Measurements from ENCODE around the gene TFF1. TPM values are rescaled to one million over a fixed set of nuclear protein-coding genes. Genes with fewer than 3 reads are reported as not detected.
A peak's percentile ranks its signal among the peaks of the same experiment; 100 is the strongest.

TFF1 gene
- polyA plus RNA-seq = 4.9 TPM
- long read RNA-seq, donor 1, partial matches to known transcripts = 0 of 3 reads
- long read RNA-seq, donor 1, other reads (novel, unspliced or antisense) = 0 of 3 reads
- long read RNA-seq, donor 2, partial matches to known transcripts = 0 of 3 reads
- long read RNA-seq, donor 2, other reads (novel, unspliced or antisense) = 0 of 3 reads
- long read RNA-seq, donor 3, transcript TFF1-201 (3 exons, 551 nt) = major isoform, 13 of 13 reads
- long read RNA-seq, donor 3, partial matches to known transcripts = 0 of 13 reads
- long read RNA-seq, donor 3, other reads (novel, unspliced or antisense) = 0 of 13 reads
- long read RNA-seq, donor 4, partial matches to known transcripts = 0 of 3 reads
- long read RNA-seq, donor 4, other reads (novel, unspliced or antisense) = 0 of 3 reads
- long read RNA-seq, donor 5, transcript TFF1-201 (3 exons, 551 nt) = major isoform, 5 of 5 reads
- long read RNA-seq, donor 5, partial matches to known transcripts = 0 of 5 reads
- long read RNA-seq, donor 5, other reads (novel, unspliced or antisense) = 0 of 5 reads
- long read RNA-seq, donor 6, partial matches to known transcripts = 0 of 4 reads
- long read RNA-seq, donor 6, other reads (novel, unspliced or antisense) = 0 of 4 reads
- long read RNA-seq, donor 7 = 0 reads
- long read RNA-seq, donor 8, transcript TFF1-201 (3 exons, 551 nt) = major isoform, 14 of 14 reads
- long read RNA-seq, donor 8, partial matches to known transcripts = 0 of 14 reads
- long read RNA-seq, donor 8, other reads (novel, unspliced or antisense) = 0 of 14 reads
- long read RNA-seq, donor 9, transcript TFF1-201 (3 exons, 551 nt) = major isoform, 7 of 7 reads
- long read RNA-seq, donor 9, partial matches to known transcripts = 0 of 7 reads
- long read RNA-seq, donor 9, other reads (novel, unspliced or antisense) = 0 of 7 reads
- long read RNA-seq, donor 10, partial matches to known transcripts = 0 of 1 reads
- long read RNA-seq, donor 10, other reads (novel, unspliced or antisense) = 0 of 1 reads
- long read RNA-seq, donor 11, transcript TFF1-201 (3 exons, 551 nt) = major isoform, 7 of 7 reads
- long read RNA-seq, donor 11, partial matches to known transcripts = 0 of 7 reads
- long read RNA-seq, donor 11, other reads (novel, unspliced or antisense) = 0 of 7 reads

- Histone ChIP-seq H3K27ac (ENCODE audit: low read length) (peak within 1 kb of the TSS; percentile 50), H3K36me3 (ENCODE audit: control insufficient read depth, insufficient read depth, low read length) (no peaks in the 10 kb centered on the region), H3K4me3 (ENCODE audit: low read length) (no peak within 1 kb of the TSS), H3K27me3 (ENCODE audit: control insufficient read depth, insufficient read depth, low read length) (no peaks in the 10 kb centered on the region), H3K4me1 (ENCODE audit: control insufficient read depth, insufficient read depth, low read length) (peaks cover 32% of the 10 kb centered on the region), H3K9me3 (ENCODE audit: control insufficient read depth, low read depth, low read length) (no peaks in the 10 kb centered on the region)
- WGBS (ENCODE audit: insufficient coverage, low lambda C conversion rate) = no CpG with 5 or more reads among the region's 19 CpGs
- peak; percentile 65 to 85 for DNase-seq
Measured at GRCh38 chr21:42366292-42367010, at the start of gene TFF1. Gene TFF1, minus strand, starts transcription at chr21:42366535. Its CDS starts 40 bp downstream, at chr21:42366495.

- H3K9me3 ChIP-seq (ENCODE audit: control insufficient read depth, low read depth, low read length) = no peaks in the 10 kb centered on the region
- no peak overlapping the region for H3K27ac ChIP-seq (ENCODE audit: low read length)
- no peaks in the 10 kb centered on the region for H3K27me3 ChIP-seq (ENCODE audit: control insufficient read depth, insufficient read depth, low read length)
- no peak for DNase-seq
- no peaks in the 10 kb centered on the region for H3K4me1 ChIP-seq (ENCODE audit: control insufficient read depth, insufficient read depth, low read length)
- no peaks in the 10 kb centered on the region for H3K36me3 ChIP-seq (ENCODE audit: control insufficient read depth, insufficient read depth, low read length)
- WGBS (ENCODE audit: insufficient coverage, low lambda C conversion rate) = no CpG with 5 or more reads among the region's 27 CpGs
- H3K4me3 ChIP-seq (ENCODE audit: low read length) = no peak overlapping the region
Measured at GRCh38 chr21:42414928-42415769, 48.8 kb upstream of the TFF1 start.

- H3K36me3 ChIP-seq (ENCODE audit: control insufficient read depth, insufficient read depth, low read length) = no peaks in the 10 kb centered on the region
- H3K27me3 ChIP-seq (ENCODE audit: control insufficient read depth, insufficient read depth, low read length) = no peaks in the 10 kb centered on the region
- no peak overlapping the region for H3K4me3 ChIP-seq (ENCODE audit: low read length)
- H3K27ac ChIP-seq (ENCODE audit: low read length) = no peak overlapping the region
- WGBS (ENCODE audit: insufficient coverage, low lambda C conversion rate) = no CpG with 5 or more reads among the region's 8 CpGs
- H3K9me3 ChIP-seq (ENCODE audit: control insufficient read depth, low read depth, low read length) = no peaks in the 10 kb centered on the region
- H3K4me1 ChIP-seq (ENCODE audit: control insufficient read depth, insufficient read depth, low read length) = no peaks in the 10 kb centered on the region
- DNase-seq = no peak
Measured at GRCh38 chr21:42414553-42414927, 48.2 kb upstream of the TFF1 start.

GRCh38 chr21:42414066-42414465 lies 47.7 kb upstream of the TFF1 start:
- no peaks in the 10 kb centered on the region for H3K9me3 ChIP-seq (ENCODE audit: control insufficient read depth, low read depth, low read length)
- H3K4me1 ChIP-seq (ENCODE audit: control insufficient read depth, insufficient read depth, low read length) = no peaks in the 10 kb centered on the region
- no peaks in the 10 kb centered on the region for H3K27me3 ChIP-seq (ENCODE audit: control insufficient read depth, insufficient read depth, low read length)
- no peak overlapping the region for H3K27ac ChIP-seq (ENCODE audit: low read length)
- WGBS (ENCODE audit: insufficient coverage, low lambda C conversion rate) = no CpG with 5 or more reads among the region's 8 CpGs
- no peak overlapping the region for H3K4me3 ChIP-seq (ENCODE audit: low read length)
- no peak for DNase-seq
- no peaks in the 10 kb centered on the region for H3K36me3 ChIP-seq (ENCODE audit: control insufficient read depth, insufficient read depth, low read length)

- no peaks in the 10 kb centered on the region for H3K27me3 ChIP-seq (ENCODE audit: control insufficient read depth, insufficient read depth, low read length)
- H3K36me3 ChIP-seq (ENCODE audit: control insufficient read depth, insufficient read depth, low read length) = no peaks in the 10 kb centered on the region
- H3K4me3 ChIP-seq (ENCODE audit: low read length) = no peak overlapping the region
- H3K27ac ChIP-seq (ENCODE audit: low read length) = no peak overlapping the region
- no peak for DNase-seq
- no peaks in the 10 kb centered on the region for H3K4me1 ChIP-seq (ENCODE audit: control insufficient read depth, insufficient read depth, low read length)
- WGBS (ENCODE audit: insufficient coverage, low lambda C conversion rate) = no CpG with 5 or more reads among the region's 4 CpGs
- H3K9me3 ChIP-seq (ENCODE audit: control insufficient read depth, low read depth, low read length) = no peaks in the 10 kb centered on the region
Measured at GRCh38 chr21:42413500-42413899, 47.2 kb upstream of the TFF1 start.

GRCh38 chr21:42413093-42413492 lies 46.8 kb upstream of the TFF1 start:
- no peaks in the 10 kb centered on the region for H3K36me3 ChIP-seq (ENCODE audit: control insufficient read depth, insufficient read depth, low read length)

GRCh38 chr21:42412636-42412933 lies 46.2 kb upstream of the TFF1 start:
- DNase-seq = no peak
- Histone ChIP-seq H3K27ac (ENCODE audit: low read length) (no peak overlapping the region), H3K27me3 (ENCODE audit: control insufficient read depth, insufficient read depth, low read length) (no peaks in the 10 kb centered on the region), H3K9me3 (ENCODE audit: control insufficient read depth, low read depth, low read length) (no peaks in the 10 kb centered on the region), H3K4me1 (ENCODE audit: control insufficient read depth, insufficient read depth, low read length) (no peaks in the 10 kb centered on the region), H3K36me3 (ENCODE audit: control insufficient read depth, insufficient read depth, low read length) (no peaks in the 10 kb centered on the region), H3K4me3 (ENCODE audit: low read length) (no peak overlapping the region)
- 100% methylated on average over 1 of the region's 5 CpGs for WGBS (ENCODE audit: insufficient coverage, low lambda C conversion rate)

More at GRCh38 chr21:42413093-42413492, 46.8 kb upstream of the TFF1 start:
- Histone ChIP-seq H3K4me1 (ENCODE audit: control insufficient read depth, insufficient read depth, low read length) (no peaks in the 10 kb centered on the region), H3K27ac (ENCODE audit: low read length) (no peak overlapping the region), H3K27me3 (ENCODE audit: control insufficient read depth, insufficient read depth, low read length) (no peaks in the 10 kb centered on the region), H3K9me3 (ENCODE audit: control insufficient read depth, low read depth, low read length) (no peaks in the 10 kb centered on the region), H3K4me3 (ENCODE audit: low read length) (no peak overlapping the region)
- DNase-seq = no peak
- WGBS (ENCODE audit: insufficient coverage, low lambda C conversion rate) = no CpG with 5 or more reads among the region's 14 CpGs

GRCh38 chr21:42411891-42412635 lies 45.7 kb upstream of the TFF1 start:
- Histone ChIP-seq H3K4me3 (ENCODE audit: low read length) (no peak overlapping the region), H3K4me1 (ENCODE audit: control insufficient read depth, insufficient read depth, low read length) (no peaks in the 10 kb centered on the region), H3K36me3 (ENCODE audit: control insufficient read depth, insufficient read depth, low read length) (no peaks in the 10 kb centered on the region), H3K9me3 (ENCODE audit: control insufficient read depth, low read depth, low read length) (no peaks in the 10 kb centered on the region), H3K27ac (ENCODE audit: low read length) (no peak overlapping the region), H3K27me3 (ENCODE audit: control insufficient read depth, insufficient read depth, low read length) (no peaks in the 10 kb centered on the region)
- DNase-seq = no peak
- no CpG with 5 or more reads among the region's 21 CpGs for WGBS (ENCODE audit: insufficient coverage, low lambda C conversion rate)

Data from large intestine (tissue), 12 donors.